Hepatocyte (in vitro differentiated cells): ENCODE data around the gene JAG2.

Source experiments
- EZH2 ChIP-seq: fragments of 200-600 bp; sonication (generic); IDR thresholded peaks from 2 replicates; pipeline ENCODE4 v1.6.1; 2016; ENCODE audit warnings: antibody characterized with exemption, mild to moderate bottlenecking, borderline replicate concordance
- TF ChIP-seq, protein P1 (sequence below): fragments of 200-600 bp; sonication (generic); IDR thresholded peaks from 2 replicates; pipeline ENCODE4 v1.5.1; 2016; ENCODE audit warnings: antibody characterized with exemption, mild to moderate bottlenecking; ENCODE audit not compliant: poor library complexity

DNA sequence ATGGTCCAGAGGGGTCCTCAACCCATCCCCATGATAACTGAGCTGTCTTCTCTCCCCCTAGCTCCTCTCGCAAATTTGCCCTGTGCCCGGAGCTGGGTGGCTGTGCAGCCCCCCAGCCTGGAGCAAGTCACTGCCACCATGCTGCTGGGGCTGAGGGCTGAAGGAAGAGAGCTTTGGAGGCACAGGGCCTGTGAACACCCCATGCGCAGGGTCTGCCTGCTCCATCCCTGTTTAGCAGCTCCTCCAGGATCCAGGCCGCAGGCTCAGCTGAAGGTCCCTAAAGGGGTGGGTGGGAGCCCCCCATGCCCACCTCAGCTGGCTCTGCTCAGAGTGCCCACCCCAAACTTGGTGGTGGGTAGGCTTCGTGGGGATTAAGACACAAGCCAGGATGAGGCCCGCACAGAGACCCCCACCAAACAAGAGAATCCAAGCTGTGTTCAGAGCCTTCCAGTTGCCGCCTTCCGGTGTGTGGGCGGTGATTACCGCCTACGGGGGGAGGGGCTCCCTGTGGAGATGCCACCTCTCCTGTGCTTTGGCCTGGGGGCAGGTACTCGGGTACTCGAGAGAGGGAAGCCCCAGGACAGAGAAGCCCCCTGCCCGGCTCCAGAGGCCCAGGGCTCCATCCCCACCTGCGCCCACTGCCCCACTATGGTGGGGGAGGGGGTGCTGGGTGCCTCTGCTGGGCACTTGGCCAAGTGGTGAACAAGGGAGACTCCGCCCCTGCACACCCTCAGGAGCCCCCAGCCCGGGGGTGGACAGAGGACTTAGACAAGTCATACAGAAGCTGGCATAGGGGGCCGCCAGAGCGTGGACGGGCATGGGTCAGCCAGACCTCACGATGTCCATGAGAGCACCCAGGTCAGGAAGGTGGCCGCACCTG, 1.4 kb upstream of the JAG2 start:
- TF ChIP-seq, protein P1, sequence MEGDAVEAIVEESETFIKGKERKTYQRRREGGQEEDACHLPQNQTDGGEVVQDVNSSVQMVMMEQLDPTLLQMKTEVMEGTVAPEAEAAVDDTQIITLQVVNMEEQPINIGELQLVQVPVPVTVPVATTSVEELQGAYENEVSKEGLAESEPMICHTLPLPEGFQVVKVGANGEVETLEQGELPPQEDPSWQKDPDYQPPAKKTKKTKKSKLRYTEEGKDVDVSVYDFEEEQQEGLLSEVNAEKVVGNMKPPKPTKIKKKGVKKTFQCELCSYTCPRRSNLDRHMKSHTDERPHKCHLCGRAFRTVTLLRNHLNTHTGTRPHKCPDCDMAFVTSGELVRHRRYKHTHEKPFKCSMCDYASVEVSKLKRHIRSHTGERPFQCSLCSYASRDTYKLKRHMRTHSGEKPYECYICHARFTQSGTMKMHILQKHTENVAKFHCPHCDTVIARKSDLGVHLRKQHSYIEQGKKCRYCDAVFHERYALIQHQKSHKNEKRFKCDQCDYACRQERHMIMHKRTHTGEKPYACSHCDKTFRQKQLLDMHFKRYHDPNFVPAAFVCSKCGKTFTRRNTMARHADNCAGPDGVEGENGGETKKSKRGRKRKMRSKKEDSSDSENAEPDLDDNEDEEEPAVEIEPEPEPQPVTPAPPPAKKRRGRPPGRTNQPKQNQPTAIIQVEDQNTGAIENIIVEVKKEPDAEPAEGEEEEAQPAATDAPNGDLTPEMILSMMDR, result no peak
- TF ChIP-seq EZH2, result no peak
